H1 (cell line): Measurements from ENCODE around the gene CGA.

ENCODE experiments used
- ATF3 ChIP-seq: IDR thresholded peaks from 2 replicates; pipeline ENCODE4 v1.6.1; 2011; ENCODE audit warnings: low read depth, mild to moderate bottlenecking, low read length; ENCODE audit not compliant: insufficient read depth
- NANOG ChIP-seq: IDR thresholded peaks from 2 replicates; pipeline ENCODE4 v1.6.1; 2011; ENCODE audit warnings: low read length, low read depth, mild to moderate bottlenecking, inconsistent platforms; ENCODE audit not compliant: insufficient read depth, poor library complexity, severe bottlenecking

GRCh38 chr6:87049779-87050178 is 45.1 kb downstream of the CGA start:
- no peak for TF ChIP-seq ATF3
- no peak for TF ChIP-seq NANOG
